ENCODE data around the gene F2RL1. TPM values are rescaled to one million over a fixed set of nuclear protein-coding genes. Genes with fewer than 3 reads are reported as not detected.
"Not testable (repeated sequence)": the region's sequence is repeated elsewhere in the genome, so short reads cannot be mapped to it uniquely, and the experiment has no call there.

Gene F2RL1
- total RNA-seq, 2 experiments from 2014 or later, result not detected

DNA sequence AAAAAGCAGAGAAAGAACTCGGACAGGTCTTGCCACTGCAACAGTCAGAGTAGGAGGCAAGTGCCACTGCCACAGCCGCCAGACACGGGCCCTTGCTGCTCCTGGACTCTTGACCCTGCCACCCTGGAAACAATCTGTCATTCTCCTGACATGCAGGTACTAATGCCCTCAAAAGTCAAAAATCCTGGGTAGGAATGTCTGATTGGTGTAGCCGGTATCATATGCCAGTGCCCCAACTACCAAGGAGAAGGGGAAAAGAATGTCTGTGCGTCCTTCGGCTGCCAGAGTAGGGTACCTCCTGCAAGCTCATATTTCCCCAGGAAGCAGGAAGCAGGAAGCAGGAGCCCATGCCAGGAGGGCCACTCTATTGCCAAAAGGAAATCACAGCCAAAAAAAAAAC lies 30.5 kb upstream of the F2RL1 start:
- Histone ChIP-seq H3K9me3 (ENCODE audit: low read length) (no peaks in the 10 kb centered on the region), H3K79me2 (ENCODE audit: insufficient read depth, low read depth, low read length) (no peaks in the 10 kb centered on the region), H3K4me2 (ENCODE audit: low read length) (no peak overlapping the region), H3K4me3 (ENCODE audit: low read depth, low read length, poor library complexity, severe bottlenecking) (no peak overlapping the region), H4K20me1 (ENCODE audit: insufficient read depth, low read length) (no peaks in the 10 kb centered on the region), H3K27ac (ENCODE audit: low read depth, low read length, poor library complexity, severe bottlenecking) (no peak overlapping the region), H3K4me1 (ENCODE audit: insufficient read depth, low read length, poor library complexity, severe bottlenecking) (no peaks in the 10 kb centered on the region), H2AFZ (ENCODE audit: low read length) (no peak overlapping the region), H3K9me2 (ENCODE audit: insufficient read depth, low read length) (no peaks in the 10 kb centered on the region), H3K36me3 (ENCODE audit: insufficient read depth, low read length) (no peaks in the 10 kb centered on the region)
- TF ChIP-seq CTCF (conservative IDR thresholded peaks at IDR 0.05; ENCODE audit: low read length) (no peak), EZH2phosphoT487 (IDR thresholded peaks at IDR 0.05; ENCODE audit: borderline replicate concordance, low read depth, low read length) (no peak)
- no peak for DNase-seq (ENCODE audit: low spot score)
- CTCF ChIA-PET (ENCODE audit: unreplicated experiment), result no interaction called here
- intact Hi-C loops (cut with micrococcal nuclease; ENCODE audit: unreplicated experiment), result no loop called here
- POLR2A ChIA-PET, result interaction anchor here (0.7 kb wide), 2 partner anchors 21 to 1476 kb away, joined by 3 to 5 read pairs; no protein-coding TSS in a partner anchor
- BruUV-seq (replicated peaks), result no TSS peak

DNA sequence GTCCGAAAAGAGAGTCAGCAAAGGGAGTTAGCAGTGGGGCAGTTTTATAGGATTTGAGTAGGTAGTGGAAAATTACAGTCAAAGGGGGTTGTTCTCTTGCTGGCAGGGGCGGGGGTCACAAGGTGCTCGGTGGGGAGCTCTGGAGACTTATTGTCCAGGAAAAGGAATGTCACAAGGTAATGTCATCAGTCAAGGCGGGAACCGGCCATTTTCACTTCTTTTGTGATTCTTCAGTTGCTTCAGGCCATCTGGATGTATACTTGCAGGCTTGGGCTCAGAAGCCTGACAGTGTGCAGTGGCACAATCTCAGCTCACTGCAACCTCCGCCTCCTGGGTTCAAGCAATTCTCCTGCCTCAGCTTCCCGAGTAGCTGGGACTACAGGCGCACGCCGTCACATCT lies 29.6 kb upstream of the F2RL1 start:
- H3K27ac ChIP-seq (ENCODE audit: low read depth, low read length, poor library complexity, severe bottlenecking); H3K36me3 ChIP-seq (ENCODE audit: insufficient read depth, low read length); intact Hi-C loops (cut with micrococcal nuclease; ENCODE audit: unreplicated experiment); H3K4me1 ChIP-seq (ENCODE audit: insufficient read depth, low read length, poor library complexity, severe bottlenecking); BruUV-seq (replicated peaks); POLR2A ChIA-PET; H3K9me2 ChIP-seq (ENCODE audit: insufficient read depth, low read length); H3K79me2 ChIP-seq (ENCODE audit: insufficient read depth, low read depth, low read length); H4K20me1 ChIP-seq (ENCODE audit: insufficient read depth, low read length); H3K9me3 ChIP-seq (ENCODE audit: low read length); H3K4me3 ChIP-seq (ENCODE audit: low read depth, low read length, poor library complexity, severe bottlenecking); DNase-seq (ENCODE audit: low spot score); H3K4me2 ChIP-seq (ENCODE audit: low read length); H2AFZ ChIP-seq (ENCODE audit: low read length); CTCF ChIA-PET (ENCODE audit: unreplicated experiment): not testable (repeated sequence)

- Histone ChIP-seq H3K4me1 (ENCODE audit: insufficient read depth, low read length, poor library complexity, severe bottlenecking) (no peaks in the 10 kb centered on the region), H3K4me2 (ENCODE audit: low read length) (no peak overlapping the region), H3K9me3 (ENCODE audit: low read length) (no peaks in the 10 kb centered on the region), H3K27ac (ENCODE audit: low read depth, low read length, poor library complexity, severe bottlenecking) (no peak overlapping the region), H3K9me2 (ENCODE audit: insufficient read depth, low read length) (no peaks in the 10 kb centered on the region), H4K20me1 (ENCODE audit: insufficient read depth, low read length) (no peaks in the 10 kb centered on the region), H3K79me2 (ENCODE audit: insufficient read depth, low read depth, low read length) (no peaks in the 10 kb centered on the region), H3K36me3 (ENCODE audit: insufficient read depth, low read length) (no peaks in the 10 kb centered on the region), H2AFZ (ENCODE audit: low read length) (peak overlapping the region; percentile 35; the same call in 1 of the 2 replicates), H3K4me3 (ENCODE audit: low read depth, low read length, poor library complexity, severe bottlenecking) (no peak overlapping the region)
- ChIA-PET CTCF (ENCODE audit: unreplicated experiment) (no interaction called here), POLR2A (no interaction called here)
- TF ChIP-seq CTCF (conservative IDR thresholded peaks at IDR 0.05; ENCODE audit: low read length) (no peak), EZH2phosphoT487 (IDR thresholded peaks at IDR 0.05; ENCODE audit: borderline replicate concordance, low read depth, low read length) (no peak)
- no TSS peak for BruUV-seq (replicated peaks)
- intact Hi-C loops (cut with micrococcal nuclease; ENCODE audit: unreplicated experiment), result no loop called here
- DNase-seq (ENCODE audit: low spot score), result no peak
Measured at GRCh38 chr5:76789991-76790581, 28.7 kb upstream of the F2RL1 start.
